A549 (cell line): ENCODE data around the gene LIPA.

Experiments
- CTCF ChIP-seq: fragments of >200 bp; sonication (Bioruptor Twin); formaldehyde crosslinking; IDR thresholded peaks from 3 replicates; pipeline ENCODE4 v1.5.1; 2016
- EP300 ChIP-seq, 2 experiments: fragments of >200 bp; sonication (Bioruptor Twin); formaldehyde crosslinking; IDR thresholded peaks; 2 replicates in 1 of 2; 3 replicates in 1 of 2; pipeline ENCODE4 v1.6.1; 2016 to 2017
- FOSB ChIP-seq: fragments of 250-450 bp; sonication (Bioruptor Pico); IDR thresholded peaks from 2 replicates; pipeline ENCODE4 v1.5.0; 2020; ENCODE audit warnings: mild to moderate bottlenecking, moderate library complexity
- JUN ChIP-seq, 2 experiments: fragments of >200 bp; sonication (Bioruptor Twin); formaldehyde crosslinking; IDR thresholded peaks; 2 replicates in 1 of 2; 3 replicates in 1 of 2; pipeline ENCODE4 v1.6.1; 2016 to 2017
- POLR2A ChIP-seq: IDR thresholded peaks from 2 replicates; pipeline ENCODE4 v1.6.1; 2012; ENCODE audit warnings: mild to moderate bottlenecking, low read length
- RAD21 ChIP-seq, 2 experiments: fragments of >200 bp in 1 of 2; sonication (Bioruptor Twin) in 1 of 2; formaldehyde crosslinking in 1 of 2; IDR thresholded peaks in 1 of 2; conservative IDR thresholded peaks in 1 of 2; 2 replicates in 1 of 2; 3 replicates in 1 of 2; pipeline ENCODE4 v1.6.1; 2012 to 2018; ENCODE audit warnings: inconsistent platforms in 1 of 2
- RARB ChIP-seq: fragments of 250-450 bp; sonication (Bioruptor Pico); IDR thresholded peaks from 2 replicates; pipeline ENCODE4 v1.8.0; 2021; ENCODE audit warnings: mild to moderate bottlenecking, moderate library complexity

DNA sequence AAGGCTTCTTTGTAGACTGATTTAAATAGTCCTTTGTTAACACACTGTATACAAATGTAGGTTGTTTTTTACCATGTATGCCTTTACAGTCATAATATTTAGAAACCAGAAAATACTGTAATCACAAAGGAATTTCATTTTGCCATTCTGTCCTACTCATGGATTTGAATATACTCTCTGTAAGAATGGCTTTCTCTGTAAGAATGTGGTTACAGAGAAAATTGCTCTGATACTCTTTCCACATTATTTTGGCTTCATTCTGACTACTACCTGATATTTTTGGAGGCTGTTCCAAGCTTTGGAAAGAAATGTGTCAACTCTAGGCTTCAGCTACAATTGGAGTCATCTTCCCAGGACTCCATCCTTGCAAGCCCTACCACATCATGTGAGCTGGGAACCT is 68.0 kb downstream of the LIPA start:
- no peak for TF ChIP-seq EP300 (IDR thresholded peaks at IDR 0.05)
- TF ChIP-seq CTCF: no peak
- TF ChIP-seq FOSB (CRISPR knock-in tag): no peak
- no peak for TF ChIP-seq POLR2A
- no peak for TF ChIP-seq RAD21 (conservative IDR thresholded peaks at IDR 0.05 in 1 of 2, IDR thresholded peaks at IDR 0.05 in 1 of 2)
- no peak for TF ChIP-seq RARB
- no peak for TF ChIP-seq JUN (IDR thresholded peaks at IDR 0.05)
